GM04504 (cell line): ENCODE measurements around the gene SEMA4D.

Source experiments
- DNase-seq: peaks from one replicate; pipeline ENCODE4 v3.0.0-alpha.2; 2012; ENCODE audit warnings: low read depth

SEMA4D gene

GRCh38 chr9:89465726-89466308 is 32.1 kb downstream of the SEMA4D start:
- DNase-seq: no peak

DNA sequence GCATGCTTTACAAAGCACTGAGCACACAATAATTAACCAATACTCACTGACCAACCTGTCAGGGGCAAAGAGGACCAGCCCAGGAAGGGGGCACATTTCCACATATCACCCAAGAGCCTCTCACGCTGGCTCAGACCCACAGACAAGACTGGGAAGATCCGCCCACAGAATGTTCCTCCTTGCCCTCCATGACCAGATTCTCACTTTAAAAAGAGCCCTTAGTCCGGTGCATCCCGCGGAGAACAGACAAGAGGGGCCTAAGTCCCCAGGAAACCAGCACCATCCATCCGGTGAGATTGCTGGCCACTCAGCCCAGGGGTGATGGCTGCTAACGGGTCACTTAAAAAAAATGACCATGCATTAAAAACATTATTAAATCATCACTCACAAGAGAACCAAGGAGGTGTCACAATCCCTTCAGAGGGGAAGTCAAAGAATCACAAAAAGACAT is 32.9 kb downstream of the SEMA4D start:
- no peak for DNase-seq

DNA sequence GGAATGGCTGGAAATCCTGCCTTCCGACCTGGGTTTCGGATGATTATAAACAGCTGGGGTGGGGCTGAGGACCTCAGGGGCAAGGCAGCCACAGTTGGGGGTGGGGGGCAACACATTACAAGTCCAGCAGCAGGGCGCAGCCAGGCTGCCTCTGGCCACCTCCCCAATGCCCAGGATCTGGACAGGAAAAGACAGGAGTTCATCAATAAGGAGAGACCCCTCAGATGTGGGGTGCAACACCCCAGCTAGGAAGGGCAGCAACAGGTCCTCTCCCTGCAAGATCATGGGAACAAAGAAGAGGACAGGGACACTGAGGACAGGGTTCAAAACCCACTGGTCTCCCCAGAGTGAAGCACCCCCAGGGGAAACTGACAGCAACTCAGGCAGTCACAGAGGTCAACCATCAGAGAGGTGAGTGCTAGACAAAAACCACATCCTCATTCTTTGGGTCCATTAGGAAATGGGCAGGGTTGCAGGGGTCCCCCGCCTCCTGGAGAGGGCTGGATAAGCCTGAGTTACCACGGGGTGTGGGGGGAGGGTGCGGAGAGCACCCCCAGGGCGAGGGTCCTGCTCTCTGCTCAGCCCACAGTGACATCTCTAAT is 33.5 kb downstream of the SEMA4D start:
- DNase-seq: no peak

GRCh38 chr9:89462817-89463683 is 34.9 kb downstream of the SEMA4D start:
- DNase-seq: no peak

GRCh38 chr9:89462199-89462598 is 35.7 kb downstream of the SEMA4D start:
- no peak for DNase-seq

DNA sequence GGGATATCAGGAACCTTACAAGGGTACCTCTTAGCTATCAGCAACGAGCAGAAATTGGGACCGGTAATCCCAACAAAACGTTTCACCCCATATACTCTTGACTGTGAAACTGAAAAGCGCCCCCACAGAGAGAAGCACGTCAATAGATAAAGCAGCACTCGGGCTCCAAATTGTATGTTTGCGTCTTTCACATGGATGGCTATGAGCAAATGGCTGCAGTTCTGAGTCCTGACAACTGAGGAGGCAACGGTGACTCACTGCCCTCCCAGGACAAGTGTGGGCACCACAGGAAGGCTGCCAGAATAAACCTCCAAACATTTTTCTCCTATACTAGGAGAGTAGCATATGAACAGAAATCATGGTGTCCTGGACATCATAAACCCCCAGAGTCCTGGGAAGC is 36.6 kb downstream of the SEMA4D start:
- DNase-seq: no peak

DNA sequence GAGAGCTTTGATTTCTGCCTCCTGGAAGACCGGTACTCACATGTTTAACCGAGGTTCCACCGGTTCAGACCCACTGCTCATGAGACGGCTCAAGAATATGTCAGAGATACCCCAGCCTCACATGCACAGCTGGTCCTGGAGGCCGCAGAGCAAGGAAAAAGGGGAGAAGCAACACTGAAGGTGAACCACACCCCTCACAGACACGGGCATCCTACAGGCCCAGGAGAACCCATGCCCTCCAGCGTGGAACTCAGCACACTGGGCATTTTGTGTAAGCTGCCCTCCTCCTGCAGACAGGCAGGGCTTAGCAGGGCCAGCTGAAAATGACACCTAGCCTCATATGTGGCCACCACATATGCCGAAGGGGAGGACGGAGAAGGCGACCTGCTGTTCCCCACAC is 37.4 kb downstream of the SEMA4D start:
- DNase-seq: no peak

- DNase-seq: no peak
Observed at GRCh38 chr9:89458768-89459496, 39.0 kb downstream of the SEMA4D start.

DNA sequence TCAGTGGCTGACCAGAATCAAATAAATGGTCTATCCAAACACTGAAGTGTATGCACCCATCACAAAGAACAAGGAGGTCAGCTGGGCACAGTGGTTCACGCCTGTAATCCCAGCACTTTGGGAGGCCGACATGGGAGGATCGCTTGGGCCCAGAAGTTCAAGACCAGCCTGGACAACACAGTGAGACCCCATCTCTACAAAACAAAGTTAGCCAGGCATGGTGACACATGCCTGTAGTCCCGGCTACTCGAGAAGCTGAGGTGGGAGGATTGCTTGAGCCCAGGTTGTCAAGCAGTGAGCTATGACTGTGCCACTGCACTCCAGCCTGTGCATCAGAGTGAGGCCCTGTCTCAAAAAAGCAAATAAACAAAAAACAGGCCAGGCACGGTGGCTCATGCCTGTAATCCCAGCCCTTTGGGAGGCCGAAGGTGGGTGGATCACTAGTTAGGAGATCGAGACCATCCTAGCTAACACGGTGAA is 40.5 kb downstream of the SEMA4D start:
- DNase-seq: no peak

- DNase-seq: no peak
Observed at GRCh38 chr9:89455356-89455824, 42.5 kb downstream of the SEMA4D start.

DNA sequence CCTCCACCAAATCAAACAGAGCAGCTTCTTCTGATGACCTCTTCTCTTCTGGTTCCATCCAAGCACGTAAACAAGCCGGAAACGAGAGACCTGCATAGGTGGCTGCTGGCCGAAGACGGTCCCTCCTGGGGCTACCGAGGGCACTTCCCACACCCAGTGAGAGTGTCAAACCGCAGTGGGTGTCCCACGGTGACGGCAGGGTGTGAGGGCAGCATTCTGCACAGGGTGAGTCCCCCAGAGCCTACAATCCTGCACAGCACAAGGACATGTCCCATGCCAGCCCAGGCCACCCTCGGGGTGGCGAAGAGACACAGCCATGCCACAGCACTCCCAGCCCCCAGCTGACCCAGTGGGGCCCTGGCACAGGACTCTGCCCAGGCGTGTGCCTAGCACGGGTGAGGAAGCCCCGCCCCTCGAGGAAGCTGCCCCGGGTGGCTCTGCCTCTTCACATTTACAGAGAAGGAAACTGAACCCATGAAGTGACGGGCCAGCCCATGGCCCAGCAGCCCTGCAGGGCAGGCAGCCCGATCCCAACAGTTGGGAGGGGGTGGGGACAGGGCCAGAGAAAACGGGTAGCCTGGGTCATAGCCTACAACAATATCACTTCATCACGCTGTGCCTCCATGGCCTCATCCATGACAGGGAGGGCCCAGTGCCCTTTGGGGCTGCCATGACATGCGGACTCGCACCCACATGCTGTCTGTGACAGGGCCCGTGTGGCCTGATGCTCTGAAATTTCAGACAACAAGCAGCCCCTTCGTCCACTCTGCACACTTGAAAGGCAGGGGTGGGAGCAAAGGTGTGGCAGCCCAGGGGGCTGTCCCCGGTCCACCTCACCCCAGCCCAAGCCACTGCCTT is 43.2 kb downstream of the SEMA4D start:
- DNase-seq: no peak

DNA sequence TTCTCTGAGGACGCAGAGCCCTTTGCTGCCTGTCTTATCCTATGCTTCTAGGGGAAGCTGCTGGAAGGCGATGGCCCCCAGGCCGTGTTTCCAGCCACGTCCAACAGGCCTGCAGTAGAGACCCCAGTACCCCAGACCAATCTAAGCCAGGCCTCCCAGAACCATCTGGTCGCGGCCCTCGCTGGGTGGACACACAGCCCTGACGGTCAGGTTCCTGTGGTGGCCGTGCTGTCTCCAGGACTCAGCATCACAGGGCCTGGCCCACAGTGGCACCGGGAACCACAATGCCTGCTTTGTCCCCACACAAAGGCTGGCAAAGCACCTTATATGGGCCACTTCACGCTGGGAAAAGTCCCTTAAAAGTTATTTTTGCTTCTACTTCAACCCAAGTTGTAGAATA is 44.5 kb downstream of the SEMA4D start:
- no peak for DNase-seq

DNA sequence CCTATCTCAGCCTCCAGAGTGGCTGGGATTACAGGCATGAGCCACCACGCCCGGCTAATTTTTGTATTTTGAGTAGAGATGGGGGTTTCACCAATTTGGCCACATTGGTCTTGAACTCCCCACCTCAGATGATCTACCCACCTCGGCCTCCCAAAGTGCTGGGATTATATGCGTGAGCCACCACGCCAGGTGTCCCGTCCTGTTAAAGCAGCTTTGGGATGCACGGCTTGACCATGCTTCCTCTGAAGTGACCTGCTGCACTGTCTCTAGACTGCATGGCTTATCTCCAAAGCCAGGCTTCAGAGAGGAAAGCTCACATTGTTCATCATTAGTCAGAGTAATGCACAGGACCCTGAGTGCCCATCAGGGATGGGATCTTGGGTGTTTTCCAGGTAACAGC is 45.4 kb downstream of the SEMA4D start:
- no peak for DNase-seq

DNA sequence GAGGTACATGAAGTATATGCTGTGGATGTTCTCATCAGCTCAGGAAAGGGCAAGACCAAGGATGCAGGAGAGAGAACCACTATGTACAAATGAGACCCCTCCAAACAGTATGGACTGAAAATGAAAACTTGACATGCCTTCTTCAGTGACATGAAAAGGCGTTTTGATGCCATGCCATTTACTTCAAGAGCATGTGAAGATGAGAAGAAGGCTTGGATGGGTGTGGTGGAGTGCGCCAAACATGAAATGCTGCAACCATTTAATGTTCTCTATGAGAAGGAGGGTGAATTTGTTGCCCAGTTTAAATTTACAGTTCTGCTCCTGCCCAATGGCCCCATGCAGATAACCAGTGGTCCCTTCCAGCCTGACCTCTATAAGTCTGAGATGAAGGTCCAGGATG is 47.7 kb downstream of the SEMA4D start:
- DNase-seq: no peak

- DNase-seq: no peak
Observed at GRCh38 chr9:89449261-89449671, 48.6 kb downstream of the SEMA4D start.

DNA sequence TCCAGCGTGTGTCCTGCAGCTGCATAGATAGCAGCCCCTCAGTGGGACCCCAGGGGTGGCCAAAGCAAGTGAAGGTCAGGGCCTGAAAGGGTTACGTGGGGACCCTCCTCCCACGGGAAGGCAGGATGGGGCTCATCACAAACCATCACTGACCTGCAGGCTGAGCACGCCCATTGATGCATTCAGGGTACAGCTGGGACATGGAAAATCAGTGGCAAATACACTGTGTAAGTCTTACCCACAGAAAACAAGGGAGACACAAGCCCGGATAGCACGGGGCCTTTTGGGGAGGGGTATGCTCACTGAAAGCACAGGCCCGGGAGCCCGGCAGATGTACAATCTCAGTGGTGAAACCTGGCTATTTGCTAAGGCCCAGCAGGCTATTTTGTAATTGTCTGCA is 49.1 kb downstream of the SEMA4D start:
- DNase-seq: no peak

DNA sequence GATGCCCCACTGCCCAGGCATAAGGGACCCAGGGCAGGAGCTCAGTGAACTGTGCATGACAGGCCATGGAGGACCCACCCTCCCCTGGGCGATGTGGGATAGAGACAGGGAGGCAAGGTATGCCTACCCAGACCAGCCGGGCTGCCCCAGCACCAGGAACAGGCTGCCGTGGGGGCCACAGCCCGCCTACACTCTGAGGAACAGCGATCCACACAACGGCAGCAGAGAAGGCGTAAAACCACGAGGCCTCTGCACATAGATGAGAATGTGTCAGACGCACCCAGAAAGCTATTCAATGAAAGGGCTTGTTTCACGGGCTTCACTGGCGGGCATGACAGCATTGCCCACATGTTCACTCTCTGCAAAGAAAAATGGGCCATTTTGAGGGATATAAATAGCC is 49.5 kb downstream of the SEMA4D start:
- DNase-seq: no peak

GRCh38 chr9:89447416-89447815 is 50.5 kb downstream of the SEMA4D start:
- no peak for DNase-seq

GRCh38 chr9:89446961-89447310 is 51.0 kb downstream of the SEMA4D start:
- no peak for DNase-seq

DNA sequence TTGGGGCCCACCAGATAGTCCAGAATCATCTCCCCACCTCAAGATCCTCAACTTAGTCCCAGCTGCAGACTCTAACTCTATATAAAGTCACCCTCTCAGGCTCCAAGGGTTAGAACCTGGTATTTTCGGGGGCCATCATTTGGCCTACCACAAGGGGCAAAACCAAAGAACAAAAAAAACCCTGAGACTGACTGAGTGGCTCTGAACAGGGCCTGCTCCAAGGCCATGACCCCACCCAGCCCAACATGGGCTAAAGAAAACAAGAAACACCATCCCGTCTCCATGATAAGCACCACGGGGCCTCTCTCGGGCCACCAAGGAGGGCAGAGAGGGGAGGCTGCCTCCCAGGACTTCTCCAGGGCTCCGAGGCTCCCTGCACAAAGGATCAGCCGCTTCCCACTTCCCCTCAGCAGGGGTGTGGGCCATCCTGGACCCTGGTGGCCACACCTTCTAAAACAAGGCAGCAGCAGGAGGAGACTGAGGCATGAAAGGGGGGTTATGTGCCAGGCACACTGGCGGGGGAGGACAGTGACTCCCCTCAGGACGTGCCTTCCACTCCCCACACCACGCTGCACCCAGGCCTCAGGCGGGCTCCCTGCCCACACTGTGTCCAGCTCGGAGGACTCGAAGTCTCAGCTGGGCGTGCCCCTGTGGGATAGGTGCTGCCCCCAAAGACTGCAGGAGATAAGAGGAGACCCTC is 51.5 kb downstream of the SEMA4D start:
- no peak for DNase-seq

DNA sequence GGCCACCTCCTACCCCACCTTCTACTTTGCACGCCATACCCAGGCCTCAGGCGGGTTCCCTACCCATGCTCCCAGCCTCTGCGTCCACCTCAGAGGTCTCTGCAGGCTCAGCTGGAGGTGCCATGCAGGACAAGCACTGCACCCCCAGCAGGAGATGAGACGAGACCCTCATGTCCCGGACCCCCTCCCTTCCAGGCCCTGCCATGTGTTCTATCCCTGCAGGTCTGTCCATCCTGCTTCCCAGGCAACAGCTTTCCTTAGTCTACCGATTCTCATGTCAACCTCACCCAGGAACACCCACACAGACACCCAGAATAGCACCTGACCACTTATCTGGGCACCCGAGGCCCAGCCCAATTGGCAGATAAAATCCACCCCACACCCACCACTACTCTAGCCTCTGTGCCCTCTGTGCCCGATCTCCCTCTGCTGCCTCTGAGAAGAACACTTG is 52.1 kb downstream of the SEMA4D start:
- no peak for DNase-seq
